Endothelial cell of umbilical vein (primary cell): Measurements from ENCODE around the gene TARS1. TPM values are rescaled to one million over a fixed set of nuclear protein-coding genes. Genes with fewer than 3 reads are reported as not detected.

ENCODE experiments used
- BruUV-seq: library from RNA; stranded (reverse); fragments of 400-500 nt; replicated peaks from 2 replicates; lab custom pipeline; 2021; lab: Mats Ljungman, UMichigan
- CTCF ChIA-PET: fragments of 300-600, 350-600 bp; sonication (Branson Sonifier 250); formaldehyde crosslinking; loops from one replicate; lab custom pipeline; 2021; ENCODE audit warnings: antibody characterized with exemption, inconsistent platforms; lab: Charles Lee
- POLR2A ChIA-PET: fragments of 300-600, 350-600 bp; sonication (Branson Sonifier 250); formaldehyde crosslinking; loops from one replicate; lab custom pipeline; 2021; ENCODE audit warnings: antibody characterized with exemption, inconsistent platforms; lab: Charles Lee
- DNase-seq: peaks from one replicate; pipeline ENCODE4 v3.0.0-alpha.2; 2011; ENCODE audit warnings: low read depth, low spot score
- FAIRE-seq: peaks from 2 replicates; lab custom pipeline; 2011; peaks lifted over from hg19 to GRCh38; lab: Jason Lieb, UNC
- H2AFZ ChIP-seq: 2 replicates; pipeline ENCODE4 v1.6.0; 2012; ENCODE audit warnings: low read depth, low read length, control low read depth, inconsistent platforms
- H3K27ac ChIP-seq: 2 replicates; pipeline ENCODE4 v1.5.1; 2011; ENCODE audit warnings: low read depth, mild to moderate bottlenecking, control low read depth, low read length, moderate library complexity; ENCODE audit not compliant: insufficient read depth
- H3K27me3 ChIP-seq, 2 experiments: 2 replicates each; pipeline versions ENCODE4 v1.6.0 to v1.6.1; 2011; ENCODE audit warnings: low read length in 2 of 2, mixed read lengths in 1 of 2; ENCODE audit not compliant: control insufficient read depth in 2 of 2, insufficient read depth in 2 of 2
- H3K36me3 ChIP-seq, 2 experiments: 2 replicates in 1 of 2; 3 replicates in 1 of 2; pipeline ENCODE4 v1.5.1; 2011; ENCODE audit warnings: low read length in 2 of 2, mild to moderate bottlenecking in 1 of 2, moderate library complexity in 1 of 2; ENCODE audit not compliant: control insufficient read depth in 2 of 2, insufficient read depth in 2 of 2; ENCODE audit errors: extremely low read depth in 1 of 2
- H3K4me1 ChIP-seq: 3 replicates; pipeline ENCODE4 v1.5.1; 2011; ENCODE audit warnings: mild to moderate bottlenecking, low read length; ENCODE audit not compliant: control insufficient read depth, insufficient read depth; ENCODE audit errors: extremely low read depth
- H3K4me2 ChIP-seq: 2 replicates; pipeline ENCODE4 v1.6.1; 2011; ENCODE audit warnings: low read length, control low read depth, mixed read lengths; ENCODE audit not compliant: insufficient read depth
- H3K4me3 ChIP-seq, 3 experiments: fragments of 200-600 bp in 1 of 3; sonication (generic), shearing (Covaris generic) in 1 of 3; replicated peaks in 1 of 3; 2 replicates each; pipeline ENCODE4 v1.5.1; 2011 to 2016; ENCODE audit warnings: control low read depth in 3 of 3, low read length in 3 of 3, mild to moderate bottlenecking in 2 of 3, inconsistent platforms in 1 of 3, low read depth in 1 of 3, moderate library complexity in 1 of 3; ENCODE audit not compliant: insufficient read depth in 1 of 3
- H3K79me2 ChIP-seq: 2 replicates; pipeline ENCODE4 v1.6.0; 2012; ENCODE audit warnings: low read length, inconsistent platforms; ENCODE audit not compliant: control insufficient read depth, insufficient read depth
- H3K9ac ChIP-seq: replicated peaks from 2 replicates; pipeline ENCODE3; 2011; ENCODE audit warnings: low read length, control low read depth; ENCODE audit not compliant: insufficient read depth; ENCODE audit errors: extremely low read depth
- H3K9me1 ChIP-seq: replicated peaks from 3 replicates; pipeline ENCODE4 v1.6.0; 2011; ENCODE audit warnings: mild to moderate bottlenecking, low read length; ENCODE audit not compliant: control insufficient read depth, insufficient read depth; ENCODE audit errors: extremely low read depth
- H3K9me3 ChIP-seq: replicated peaks from 2 replicates; pipeline ENCODE4 v1.5.1; 2012; ENCODE audit warnings: low read length, inconsistent platforms; ENCODE audit not compliant: control insufficient read depth, insufficient read depth
- H4K20me1 ChIP-seq: replicated peaks from 2 replicates; pipeline ENCODE3; 2011; ENCODE audit warnings: mild to moderate bottlenecking, low read length; ENCODE audit not compliant: control insufficient read depth, insufficient read depth; ENCODE audit errors: extremely low read depth
- EZH2 ChIP-seq: IDR thresholded peaks from 2 replicates; pipeline ENCODE4 v1.6.1; 2012; ENCODE audit warnings: borderline replicate concordance, low read depth, mild to moderate bottlenecking, moderate library complexity, low read length, inconsistent platforms; ENCODE audit not compliant: severe bottlenecking
- FOS ChIP-seq: IDR thresholded peaks from 2 replicates; pipeline ENCODE4 v1.6.1; 2011; ENCODE audit warnings: mild to moderate bottlenecking, low read length, moderate library complexity, borderline replicate concordance; ENCODE audit not compliant: insufficient read depth
- GATA2 ChIP-seq: IDR thresholded peaks from 2 replicates; pipeline ENCODE4 v1.7.0; 2011; ENCODE audit warnings: low read depth, mild to moderate bottlenecking, moderate library complexity, mixed read lengths, low read length; ENCODE audit not compliant: insufficient read length, insufficient read depth
- JUN ChIP-seq: IDR thresholded peaks from 2 replicates; pipeline ENCODE4 v1.6.1; 2011; ENCODE audit warnings: borderline replicate concordance, low read depth; ENCODE audit not compliant: insufficient read length, insufficient read depth
- MYC ChIP-seq: IDR thresholded peaks from one replicate; pipeline ENCODE4 v1.6.1; 2011; ENCODE audit warnings: mild to moderate bottlenecking, low read depth, low read length
- POLR2A ChIP-seq: IDR thresholded peaks from 2 replicates; pipeline ENCODE4 v1.6.1; 2012; ENCODE audit warnings: low read depth, mild to moderate bottlenecking, control low read depth, low read length
- POLR2AphosphoS5 ChIP-seq: IDR thresholded peaks from 2 replicates; pipeline ENCODE4 v1.6.1; 2012; ENCODE audit warnings: low read depth, mild to moderate bottlenecking, control low read depth, low read length, moderate library complexity; ENCODE audit not compliant: insufficient read depth
- dilution Hi-C: fragments of 300-500 bp; cut with MboI; formaldehyde crosslinking; loops from one replicate; pipeline ENCODE4 v1.15.0; 2019; ENCODE audit warnings: low sequenced_read_pairs; ENCODE audit not compliant: extremely low pct_ligation_motif_present
- intact Hi-C: fragments of 100-400 bp; cut with micrococcal nuclease; formaldehyde crosslinking; loops from one replicate; pipeline ENCODE4 v1.10.0; 2022
- polyA plus RNA-seq, 4 experiments: library from polyadenylated mRNA; depleted of rRNA in 3 of 4; stranded (reverse) in 3 of 4; unstranded in 1 of 4; fragments of >200 nt; gene quantifications; 2 replicates each; pipeline versions ENCODE4 v1.2.1 to v1.2.3, GENCODE V29; 2011 to 2012; ENCODE audit warnings: missing spikeins in 1 of 4
- total RNA-seq: library from RNA; stranded (reverse); gene quantifications from 2 replicates; pipeline ENCODE4 v1.2.3, GENCODE V29; 2021
- TF ChIP-seq, protein P1 (sequence below), 2 donors: IDR thresholded peaks; 1 replicate in 1 of 2; 2 replicates in 1 of 2; pipeline ENCODE4 v1.5.1; 2011; ENCODE audit warnings: low read length in 2 of 2, mild to moderate bottlenecking in 2 of 2, moderate library complexity in 2 of 2, control low read depth in 1 of 2, inconsistent platforms in 1 of 2, low read depth in 1 of 2; ENCODE audit not compliant: insufficient read depth in 1 of 2; ENCODE audit errors: extremely low read depth in 1 of 2
- TF ChIP-seq, protein P2 (sequence below): IDR thresholded peaks from 2 replicates; pipeline ENCODE4 v1.6.1; 2011; ENCODE audit not compliant: insufficient read depth, insufficient read length

TARS1 gene
- total and polyA plus RNA-seq, 2 donors (not counting 3 experiments of a cell fraction or from before 2014, with no cell fraction given) = 39.1 to 175 TPM

DNA sequence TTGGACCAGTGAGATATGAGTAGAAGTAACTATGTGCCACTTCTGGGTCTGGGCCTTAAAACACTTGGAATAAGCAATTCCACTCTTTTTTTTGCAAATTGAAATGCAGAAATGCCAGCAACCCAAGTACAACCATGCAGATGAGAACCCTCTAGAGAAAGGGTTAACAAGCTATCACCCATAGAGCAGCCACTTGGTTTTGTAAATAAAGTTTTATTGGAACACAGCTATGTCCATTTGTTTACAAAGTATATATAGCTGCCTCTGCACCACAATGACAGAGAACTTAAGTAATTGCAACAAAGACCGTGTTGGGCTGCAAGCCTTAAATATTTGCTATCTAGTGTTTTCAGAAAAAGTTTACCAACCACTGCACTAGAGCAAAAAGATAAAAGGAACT lies 9.8 kb upstream of the TARS1 start:
- Histone ChIP-seq H3K9me1 (no peaks in the 10 kb centered on the region), H3K27me3 (peaks cover 0 to 2% of the 10 kb centered on the region in 2 experiments), H3K36me3 (no peaks in the 10 kb centered on the region), H3K4me2 (no peak overlapping the region), H3K79me2 (no peaks in the 10 kb centered on the region), H3K9ac (no peak overlapping the region), H3K27ac (no peak overlapping the region), H3K4me3 (no peak overlapping the region), H3K4me1 (no peaks in the 10 kb centered on the region), H4K20me1 (no peaks in the 10 kb centered on the region), H3K9me3 (no peaks in the 10 kb centered on the region), H2AFZ (no peak overlapping the region)
- TF ChIP-seq JUN = no peak
- TF ChIP-seq POLR2AphosphoS5 = no peak
- TF ChIP-seq GATA2 = no peak
- no peak for TF ChIP-seq EZH2
- TF ChIP-seq POLR2A = no peak
- TF ChIP-seq FOS = no peak
- TF ChIP-seq, protein P1, sequence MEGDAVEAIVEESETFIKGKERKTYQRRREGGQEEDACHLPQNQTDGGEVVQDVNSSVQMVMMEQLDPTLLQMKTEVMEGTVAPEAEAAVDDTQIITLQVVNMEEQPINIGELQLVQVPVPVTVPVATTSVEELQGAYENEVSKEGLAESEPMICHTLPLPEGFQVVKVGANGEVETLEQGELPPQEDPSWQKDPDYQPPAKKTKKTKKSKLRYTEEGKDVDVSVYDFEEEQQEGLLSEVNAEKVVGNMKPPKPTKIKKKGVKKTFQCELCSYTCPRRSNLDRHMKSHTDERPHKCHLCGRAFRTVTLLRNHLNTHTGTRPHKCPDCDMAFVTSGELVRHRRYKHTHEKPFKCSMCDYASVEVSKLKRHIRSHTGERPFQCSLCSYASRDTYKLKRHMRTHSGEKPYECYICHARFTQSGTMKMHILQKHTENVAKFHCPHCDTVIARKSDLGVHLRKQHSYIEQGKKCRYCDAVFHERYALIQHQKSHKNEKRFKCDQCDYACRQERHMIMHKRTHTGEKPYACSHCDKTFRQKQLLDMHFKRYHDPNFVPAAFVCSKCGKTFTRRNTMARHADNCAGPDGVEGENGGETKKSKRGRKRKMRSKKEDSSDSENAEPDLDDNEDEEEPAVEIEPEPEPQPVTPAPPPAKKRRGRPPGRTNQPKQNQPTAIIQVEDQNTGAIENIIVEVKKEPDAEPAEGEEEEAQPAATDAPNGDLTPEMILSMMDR (IDR thresholded peaks at IDR 0.05; ENCODE audit: extremely low read depth in 1 of 2, insufficient read depth in 1 of 2, low read depth in 1 of 2, low read length in 2 of 2) = no peak
- TF ChIP-seq, protein P2, sequence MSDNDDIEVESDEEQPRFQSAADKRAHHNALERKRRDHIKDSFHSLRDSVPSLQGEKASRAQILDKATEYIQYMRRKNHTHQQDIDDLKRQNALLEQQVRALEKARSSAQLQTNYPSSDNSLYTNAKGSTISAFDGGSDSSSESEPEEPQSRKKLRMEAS = no peak
- TF ChIP-seq MYC = no peak
- no TSS peak for BruUV-seq
- intact Hi-C loops = loop anchor here (10.0 kb wide), 1 partner anchor 154 kb away; no protein-coding TSS in a partner anchor
- POLR2A ChIA-PET = no interaction called here
- CTCF ChIA-PET = interaction anchor here (1.0 to 1.8 kb wide), 2 partner anchors 8 to 539 kb away, joined by 5 to 10 read pairs; no protein-coding TSS in a partner anchor
- dilution Hi-C loops = no loop called here
- FAIRE-seq (no peak), DNase-seq (no peak)
